NCI-H2029 (cell line): ENCODE data around the gene ZNF646.
A peak's percentile ranks its signal among the peaks of the same experiment; 100 is the strongest.

ENCODE experiments used
- DNase-seq: peaks from one replicate; lab custom pipeline; 2025; lab: John Stamatoyannopoulos, UW

Gene ZNF646

DNA sequence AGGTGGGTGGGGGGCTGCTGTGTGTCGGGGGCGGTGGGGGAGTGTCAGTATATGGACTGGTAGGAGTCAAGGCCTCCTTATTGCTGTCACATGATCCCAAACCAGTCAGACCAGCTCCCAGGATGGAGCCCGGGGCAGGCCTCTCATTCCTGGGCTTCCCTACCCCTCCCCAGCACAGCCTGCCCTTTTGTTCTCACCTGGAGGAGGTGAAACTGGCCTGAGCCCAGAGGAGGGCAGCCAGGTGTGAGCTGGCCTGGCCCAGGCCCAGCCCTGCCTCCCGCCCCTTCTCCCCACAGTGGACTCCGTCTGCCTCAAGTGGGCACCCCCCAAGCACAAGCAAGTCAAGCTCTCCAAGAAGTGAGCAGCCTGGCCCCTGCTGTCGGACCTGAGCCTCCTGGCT lies 56.7 kb downstream of the ZNF646 start:
- peak; percentile 78 for DNase-seq

GRCh38 chr16:31131416-31131815 lies 57.2 kb downstream of the ZNF646 start:
- DNase-seq, result no peak

DNA sequence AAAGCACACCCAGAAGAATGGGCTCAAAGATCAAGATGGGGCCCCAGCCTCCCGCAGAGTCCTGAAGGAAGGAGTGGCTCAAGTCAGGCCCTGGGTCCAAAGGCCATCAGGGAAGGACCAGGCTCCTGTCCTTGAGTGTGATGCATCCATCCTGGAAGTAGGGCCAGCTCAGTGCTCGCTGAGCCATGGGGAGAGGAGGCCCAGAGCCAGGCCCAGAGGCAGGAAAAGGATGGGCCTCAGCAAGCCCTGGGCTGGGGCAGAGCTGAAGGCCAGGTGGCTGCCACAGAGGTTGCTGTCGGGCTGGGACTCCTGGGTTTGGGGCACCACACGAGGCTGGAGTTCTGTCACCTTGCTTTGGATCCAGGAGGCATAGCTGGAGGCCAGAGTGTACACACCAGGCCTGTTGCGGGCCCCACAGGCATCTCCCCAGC lies 57.6 kb downstream of the ZNF646 start:
- no peak for DNase-seq

DNA sequence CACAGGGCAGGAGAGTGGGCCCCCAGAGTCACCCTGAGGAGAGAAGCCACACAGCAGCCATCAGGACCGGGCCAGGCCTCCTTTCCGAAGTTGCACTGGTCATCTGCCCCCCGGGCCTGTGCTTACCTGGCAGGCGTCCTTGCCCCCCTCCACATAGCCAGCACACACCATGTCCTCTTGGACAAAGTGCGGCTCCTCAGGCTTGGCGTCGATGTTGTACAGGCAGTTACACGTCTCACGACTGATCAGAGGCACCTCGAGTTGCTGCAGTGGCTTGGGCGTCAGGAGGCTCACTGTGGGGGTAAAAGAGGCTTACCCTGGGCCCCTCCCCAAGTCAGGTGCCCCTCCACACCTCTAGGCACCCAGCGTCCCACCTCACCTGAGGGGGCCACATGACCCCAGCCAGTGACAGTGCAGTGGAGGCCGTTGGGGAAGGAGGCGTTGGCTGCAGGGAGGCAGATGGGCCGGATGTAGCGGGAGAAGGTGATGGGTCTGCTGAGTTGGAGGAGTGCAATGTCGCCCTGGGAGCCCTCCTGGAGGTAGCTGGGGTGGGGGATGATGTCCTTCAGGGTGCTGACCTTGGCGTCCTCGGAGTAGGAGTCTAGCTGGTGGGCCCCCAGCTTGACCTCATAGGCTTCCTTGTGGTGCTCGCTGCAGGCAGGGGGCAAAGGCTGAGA lies 58.2 kb downstream of the ZNF646 start:
- no peak for DNase-seq

GRCh38 chr16:31133046-31133501 lies 58.9 kb downstream of the ZNF646 start:
- DNase-seq, result no peak
